ENCODE results near the gene PTPRG. TPM values are rescaled to one million over a fixed set of nuclear protein-coding genes. Genes with fewer than 3 reads are reported as not detected.

Gene PTPRG
- total RNA-seq, 1 experiment from 2014 or later = 69.3 TPM

- Histone ChIP-seq H3K56ac (ENCODE audit: insufficient read length, low read depth, low read length) (no peak overlapping the region), H3K4me2 (ENCODE audit: insufficient read depth, insufficient read length, low read length) (no peak overlapping the region), H3K9ac (ENCODE audit: extremely low read depth, insufficient read length, low read length) (no peak overlapping the region), H3K79me1 (ENCODE audit: insufficient read depth, low read depth, low read length, poor library complexity, severe bottlenecking) (peaks cover 5% of the 10 kb centered on the region), H4K91ac (ENCODE audit: insufficient read length, low read depth, low read length) (no peak overlapping the region), H3T11ph (ENCODE audit: low read length) (no peak overlapping the region), H3K27ac (ENCODE audit: insufficient read length, low read depth, low read length) (no peak overlapping the region), H3K27me3 (ENCODE audit: insufficient read depth, low read length) (no peaks in the 10 kb centered on the region), H2BK15ac (ENCODE audit: low read depth, low read length) (no peak overlapping the region), H3K23me2 (ENCODE audit: insufficient read length, low read depth, low read length, poor library complexity, severe bottlenecking) (no peaks in the 10 kb centered on the region), H3K9me3 (ENCODE audit: control insufficient read depth, low read depth, low read length) (no peaks in the 10 kb centered on the region), H2AFZ (ENCODE audit: low read length) (no peak overlapping the region), H3K14ac (ENCODE audit: insufficient read depth, low read length) (no peak overlapping the region), H4K8ac (replicated peaks; ENCODE audit: insufficient read length, low read depth, low read length) (no peak overlapping the region), H3K4ac (ENCODE audit: low read depth, low read length) (no peak overlapping the region), H2AK5ac (ENCODE audit: insufficient read length, low read length) (no peak overlapping the region), H3K18ac (ENCODE audit: insufficient read length, low read depth, low read length) (no peak overlapping the region), H2BK120ac (ENCODE audit: low read depth, low read length, poor library complexity, severe bottlenecking) (no peak overlapping the region), H4K20me1 (ENCODE audit: control insufficient read depth, insufficient read depth, insufficient read length) (no peaks in the 10 kb centered on the region), H2BK5ac (ENCODE audit: insufficient read length, low read length) (no peak overlapping the region), H3K4me1 (ENCODE audit: insufficient read depth, low read length) (peaks cover 3% of the 10 kb centered on the region; the same call in 1 of the 2 replicates), H3K23ac (ENCODE audit: insufficient read length, low read depth, low read length) (no peak overlapping the region), H2BK12ac (ENCODE audit: insufficient read length, low read depth, low read length) (no peak overlapping the region), H2BK20ac (ENCODE audit: low read depth, low read length, poor library complexity, severe bottlenecking) (no peak overlapping the region), H3K79me2 (ENCODE audit: insufficient read depth, low read length) (peaks cover 3% of the 10 kb centered on the region; the same call in 1 of the 2 replicates), H4K5ac (ENCODE audit: insufficient read length, low read depth, low read length) (no peak overlapping the region)
- H3K27ac Mint-ChIP-seq = peak overlapping the region; percentile 26 to 77 (median 38); a peak in 3 of 7 replicates
- H3K27me3 Mint-ChIP-seq (ENCODE audit: low read depth) = no peaks in the 10 kb centered on the region
- no peak for TF ChIP-seq CTCF (conservative IDR thresholded peaks at IDR 0.05)
- H3K4me1 Mint-ChIP-seq = peaks cover 22 to 25% of the 10 kb centered on the region in 2 experiments
- no peaks in the 10 kb centered on the region for H3K9me3 Mint-ChIP-seq
- WGBS (ENCODE audit: extremely low coverage, insufficient read length, low lambda C conversion rate) = no CpG with 5 or more reads among the region's 2 CpGs
- H3K4me3 Mint-ChIP-seq = no peak overlapping the region
- no peaks in the 10 kb centered on the region for H3K36me3 Mint-ChIP-seq (ENCODE audit: insufficient read depth in 1 of 3, low read depth in 3 of 3)
- DNase-seq = no peak
Observed at GRCh38 chr3:61979638-61980037, 418.3 kb downstream of the PTPRG start.
